ENCODE measurements around the gene KCNA3. TPM values are rescaled to one million over a fixed set of nuclear protein-coding genes. Genes with fewer than 3 reads are reported as not detected.

KCNA3 gene
- total and polyA plus RNA-seq, 3 donors from 2014 or later: 1.3 to 6.7 (median 3.4) TPM

DNA sequence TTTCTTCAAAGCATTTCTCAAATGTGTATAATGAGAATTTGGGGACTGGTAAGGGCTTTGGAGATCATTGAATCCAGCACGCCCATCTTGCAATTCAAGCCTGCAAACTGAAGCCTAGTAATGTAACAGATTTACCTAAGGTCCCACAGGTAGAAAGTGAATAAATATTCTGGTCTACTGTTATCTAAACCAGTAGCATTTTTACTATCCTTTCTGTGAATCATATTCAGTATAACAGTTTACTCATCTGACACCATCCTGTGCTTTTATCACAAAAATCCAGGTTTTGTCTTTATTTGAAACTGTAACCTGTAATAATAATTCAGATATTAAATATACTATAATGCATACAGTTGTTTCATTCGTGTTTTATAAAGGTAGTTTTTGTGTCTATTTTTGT, 17.4 kb downstream of the KCNA3 start:
- DNase-seq: no peak
- no peaks in the 10 kb centered on the region for H3K27me3 ChIP-seq
- TF ChIP-seq, protein P1, sequence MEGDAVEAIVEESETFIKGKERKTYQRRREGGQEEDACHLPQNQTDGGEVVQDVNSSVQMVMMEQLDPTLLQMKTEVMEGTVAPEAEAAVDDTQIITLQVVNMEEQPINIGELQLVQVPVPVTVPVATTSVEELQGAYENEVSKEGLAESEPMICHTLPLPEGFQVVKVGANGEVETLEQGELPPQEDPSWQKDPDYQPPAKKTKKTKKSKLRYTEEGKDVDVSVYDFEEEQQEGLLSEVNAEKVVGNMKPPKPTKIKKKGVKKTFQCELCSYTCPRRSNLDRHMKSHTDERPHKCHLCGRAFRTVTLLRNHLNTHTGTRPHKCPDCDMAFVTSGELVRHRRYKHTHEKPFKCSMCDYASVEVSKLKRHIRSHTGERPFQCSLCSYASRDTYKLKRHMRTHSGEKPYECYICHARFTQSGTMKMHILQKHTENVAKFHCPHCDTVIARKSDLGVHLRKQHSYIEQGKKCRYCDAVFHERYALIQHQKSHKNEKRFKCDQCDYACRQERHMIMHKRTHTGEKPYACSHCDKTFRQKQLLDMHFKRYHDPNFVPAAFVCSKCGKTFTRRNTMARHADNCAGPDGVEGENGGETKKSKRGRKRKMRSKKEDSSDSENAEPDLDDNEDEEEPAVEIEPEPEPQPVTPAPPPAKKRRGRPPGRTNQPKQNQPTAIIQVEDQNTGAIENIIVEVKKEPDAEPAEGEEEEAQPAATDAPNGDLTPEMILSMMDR (IDR thresholded peaks at IDR 0.05): no peak
- TF ChIP-seq POLR2A (IDR thresholded peaks at IDR 0.05): no peak
- WGBS, 2 donors: 71 to 83% methylated on average over 2 of the region's 2 CpGs
- no peak overlapping the region for H3K4me3 ChIP-seq
- H3K36me3 ChIP-seq (ENCODE audit: low read depth, missing control alignments): no peaks in the 10 kb centered on the region
- H3K9me3 ChIP-seq: no peaks in the 10 kb centered on the region
- intact Hi-C loops (cut with DNase I; ENCODE audit: low total_unique reads): no loop called here
- H3K4me1 ChIP-seq: no peaks in the 10 kb centered on the region
- H3K27ac ChIP-seq: no peak overlapping the region

- Histone ChIP-seq H3K9me3 (no peaks in the 10 kb centered on the region), H3K27me3 (no peaks in the 10 kb centered on the region), H3K4me1 (no peaks in the 10 kb centered on the region), H3K4me3 (no peak overlapping the region), H3K27ac (no peak overlapping the region), H3K36me3 (ENCODE audit: low read depth, missing control alignments) (no peaks in the 10 kb centered on the region)
- TF ChIP-seq POLR2A (IDR thresholded peaks at IDR 0.05): no peak
- TF ChIP-seq, protein P1 (IDR thresholded peaks at IDR 0.05): no peak
- DNase-seq: no peak
- WGBS, 2 donors: 75 to 90% methylated on average over 2 of the region's 2 CpGs
- intact Hi-C loops (cut with DNase I; ENCODE audit: low total_unique reads): no loop called here
Observed at GRCh38 chr1:110650609-110651008, 24.1 kb downstream of the KCNA3 start.

- Histone ChIP-seq H3K4me1 (no peaks in the 10 kb centered on the region), H3K4me3 (no peak overlapping the region), H3K36me3 (ENCODE audit: low read depth, missing control alignments) (no peaks in the 10 kb centered on the region), H3K27me3 (no peaks in the 10 kb centered on the region), H3K9me3 (no peaks in the 10 kb centered on the region), H3K27ac (no peak overlapping the region)
- DNase-seq: no peak
- intact Hi-C loops (cut with DNase I; ENCODE audit: low total_unique reads): no loop called here
- TF ChIP-seq, protein P1 (IDR thresholded peaks at IDR 0.05): no peak
- TF ChIP-seq POLR2A (IDR thresholded peaks at IDR 0.05): no peak
- 71 to 72% methylated on average over 2 of the region's 2 CpGs for WGBS, 2 donors
Observed at GRCh38 chr1:110648417-110648816, 26.3 kb downstream of the KCNA3 start.

DNA sequence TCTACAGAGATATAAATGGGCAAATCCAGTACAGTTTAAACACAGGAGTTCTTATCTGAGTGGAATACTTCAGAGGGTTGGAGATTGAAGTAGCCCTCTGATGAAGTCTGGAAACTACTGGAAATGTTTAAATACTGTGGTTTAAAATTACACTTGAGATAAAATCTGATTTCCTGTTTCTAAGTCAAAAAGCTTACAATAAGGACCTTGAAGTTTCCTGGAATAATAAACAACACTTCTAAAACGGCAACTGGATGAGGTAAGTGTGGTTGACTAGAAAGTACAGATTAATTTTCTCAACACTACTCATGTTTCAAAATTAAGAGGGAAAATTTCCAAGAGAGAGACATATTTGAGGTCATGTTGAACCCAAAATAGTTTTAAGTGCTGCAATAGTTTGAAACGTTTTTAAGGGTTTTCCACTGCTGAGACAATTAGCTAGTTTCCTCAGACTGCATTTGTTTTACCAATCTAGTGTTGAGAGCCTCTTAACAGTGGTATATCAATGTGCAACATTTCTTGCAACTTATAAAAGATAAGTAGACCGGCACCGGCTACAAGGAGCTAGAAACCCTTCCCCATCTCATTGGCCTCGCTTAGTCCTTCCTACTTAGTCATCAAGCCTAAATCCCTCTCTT, 27.4 kb downstream of the KCNA3 start:
- Histone ChIP-seq H3K4me1 (no peaks in the 10 kb centered on the region), H3K4me3 (no peak overlapping the region), H3K27me3 (no peaks in the 10 kb centered on the region), H3K27ac (no peak overlapping the region), H3K36me3 (ENCODE audit: low read depth, missing control alignments) (no peaks in the 10 kb centered on the region), H3K9me3 (no peaks in the 10 kb centered on the region)
- DNase-seq: no peak
- intact Hi-C loops (cut with DNase I; ENCODE audit: low total_unique reads): no loop called here
- 40 to 42% methylated on average over 5 of the region's 5 CpGs for WGBS, 2 donors
- TF ChIP-seq POLR2A (IDR thresholded peaks at IDR 0.05): no peak
- TF ChIP-seq, protein P1 (IDR thresholded peaks at IDR 0.05): no peak

Measured in testis (tissue), 3 donors.